Measurements from ENCODE around the gene SPCS3. TPM values are rescaled to one million over a fixed set of nuclear protein-coding genes. Genes with fewer than 3 reads are reported as not detected.
A peak's percentile ranks its signal among the peaks of the same experiment; 100 is the strongest.

Gene SPCS3
- total and polyA plus RNA-seq, 2 donors from 2014 or later, result 28.7 to 131 TPM

DNA sequence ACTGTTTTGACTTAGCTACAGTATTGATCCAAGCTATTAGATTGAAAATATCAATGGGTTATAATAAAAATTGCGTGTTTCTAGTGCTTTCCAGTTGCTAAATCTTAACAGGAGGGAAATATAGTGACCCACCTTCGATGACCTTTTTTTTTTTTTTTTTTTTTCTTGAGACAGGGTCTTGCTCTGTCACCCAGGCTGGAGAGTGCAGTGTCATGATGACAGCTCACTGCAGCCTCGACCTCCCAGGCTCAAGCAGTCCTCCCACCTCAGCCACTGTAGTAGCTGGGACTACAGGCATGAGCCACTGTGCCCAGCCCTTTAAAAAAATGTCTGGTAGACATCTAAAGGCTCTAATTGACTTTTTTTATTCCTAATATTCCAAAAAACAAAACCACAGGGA lies 47.0 kb upstream of the SPCS3 start:
- H3K27me3 ChIP-seq (ENCODE audit: control insufficient read depth, insufficient read depth, low read length), result no peaks in the 10 kb centered on the region
- no peak overlapping the region for H3K9ac ChIP-seq (ENCODE audit: low read length in 3 of 3)
- DNase-seq (no peak), FAIRE-seq (no peak)
- H3K4me1 ChIP-seq (ENCODE audit: control insufficient read depth in 2 of 3, insufficient read depth in 2 of 3, low read depth in 1 of 3, low read length in 3 of 3), result no peaks in the 10 kb centered on the region
- no peak overlapping the region for H3K4me3 ChIP-seq (ENCODE audit: low read length in 3 of 3)
- intact Hi-C loops (cut with DNase I), result no loop called here
- H3K36me3 ChIP-seq (ENCODE audit: control insufficient read depth in 2 of 3, insufficient read depth in 3 of 3, low read length in 3 of 3), result no peaks in the 10 kb centered on the region
- TF ChIP-seq CTCF (IDR thresholded peaks at IDR 0.05; ENCODE audit: borderline replicate concordance, extremely low read depth, insufficient read depth), result no peak
- H3K9me3 ChIP-seq (ENCODE audit: control insufficient read depth in 2 of 3, insufficient read depth in 1 of 3, low read length in 3 of 3), result no peaks in the 10 kb centered on the region
- H3K27ac ChIP-seq (ENCODE audit: low read depth in 2 of 2, low read length in 2 of 2), result no peak overlapping the region

DNA sequence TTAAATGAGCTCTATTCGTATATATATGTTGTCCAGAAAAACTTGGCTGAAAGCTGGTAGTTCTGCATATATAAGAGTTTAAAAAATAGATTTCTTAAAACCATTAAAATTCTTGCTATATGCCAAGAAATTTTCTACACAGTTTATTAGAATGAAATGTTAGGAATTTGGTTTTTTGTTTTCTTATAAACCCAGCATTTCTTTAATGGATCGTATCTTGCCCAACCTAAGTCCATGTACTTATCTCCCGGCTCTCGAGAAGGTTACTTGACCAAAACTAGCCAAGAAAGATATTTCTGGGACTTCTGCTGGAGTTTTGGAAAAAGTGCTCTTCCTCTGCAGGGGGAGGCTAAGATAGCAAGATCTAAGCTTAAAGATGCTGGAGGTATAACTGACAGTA lies 46.0 kb upstream of the SPCS3 start:
- Histone ChIP-seq H3K4me1 (ENCODE audit: control insufficient read depth in 2 of 3, insufficient read depth in 2 of 3, low read depth in 1 of 3, low read length in 3 of 3) (no peaks in the 10 kb centered on the region), H3K27ac (ENCODE audit: low read depth in 2 of 2, low read length in 2 of 2) (no peak overlapping the region), H3K36me3 (ENCODE audit: control insufficient read depth in 2 of 3, insufficient read depth in 3 of 3, low read length in 3 of 3) (no peaks in the 10 kb centered on the region), H3K4me3 (ENCODE audit: low read length in 3 of 3) (no peak overlapping the region), H3K27me3 (ENCODE audit: control insufficient read depth, insufficient read depth, low read length) (no peaks in the 10 kb centered on the region), H3K9ac (ENCODE audit: low read length in 3 of 3) (no peak overlapping the region), H3K9me3 (ENCODE audit: control insufficient read depth in 2 of 3, insufficient read depth in 1 of 3, low read length in 3 of 3) (no peaks in the 10 kb centered on the region)
- intact Hi-C loops (cut with DNase I), result no loop called here
- no peak for FAIRE-seq
- no peak for TF ChIP-seq CTCF (IDR thresholded peaks at IDR 0.05; ENCODE audit: borderline replicate concordance, extremely low read depth, insufficient read depth)
- no peak for DNase-seq

DNA sequence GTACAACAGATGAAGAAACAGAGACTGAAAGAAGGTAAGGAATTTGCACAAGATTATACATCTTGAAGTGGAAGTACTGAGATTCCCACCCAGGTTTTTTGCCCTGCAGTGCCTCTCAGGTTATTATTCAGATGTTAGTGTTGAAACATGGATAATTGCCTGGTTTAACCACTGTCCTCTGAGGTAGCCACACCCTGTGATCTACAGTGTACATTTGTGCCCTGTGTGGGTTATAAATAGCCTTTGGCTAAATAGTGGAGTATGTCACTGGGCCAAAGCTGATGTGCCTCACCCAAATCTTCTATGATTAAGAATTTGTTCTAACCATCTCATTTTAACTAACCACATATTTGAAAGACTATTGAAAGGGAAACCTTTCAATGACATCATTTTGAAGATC lies 45.3 kb upstream of the SPCS3 start:
- no peak for DNase-seq
- no peak for TF ChIP-seq CTCF (IDR thresholded peaks at IDR 0.05; ENCODE audit: borderline replicate concordance, extremely low read depth, insufficient read depth)
- intact Hi-C loops (cut with DNase I), result no loop called here
- no peaks in the 10 kb centered on the region for H3K36me3 ChIP-seq (ENCODE audit: control insufficient read depth in 2 of 3, insufficient read depth in 3 of 3, low read length in 3 of 3)
- no peak overlapping the region for H3K4me3 ChIP-seq (ENCODE audit: low read length in 3 of 3)
- no peaks in the 10 kb centered on the region for H3K9me3 ChIP-seq (ENCODE audit: control insufficient read depth in 2 of 3, insufficient read depth in 1 of 3, low read length in 3 of 3)
- H3K27me3 ChIP-seq (ENCODE audit: control insufficient read depth, insufficient read depth, low read length), result no peaks in the 10 kb centered on the region
- no peak overlapping the region for H3K9ac ChIP-seq (ENCODE audit: low read length in 3 of 3)
- H3K27ac ChIP-seq (ENCODE audit: low read depth in 2 of 2, low read length in 2 of 2), result no peak overlapping the region
- no peaks in the 10 kb centered on the region for H3K4me1 ChIP-seq (ENCODE audit: control insufficient read depth in 2 of 3, insufficient read depth in 2 of 3, low read depth in 1 of 3, low read length in 3 of 3)
- FAIRE-seq, result no peak

- TF ChIP-seq CTCF (IDR thresholded peaks at IDR 0.05; ENCODE audit: borderline replicate concordance, extremely low read depth, insufficient read depth), result no peak
- Histone ChIP-seq H3K4me1 (ENCODE audit: control insufficient read depth in 2 of 3, insufficient read depth in 2 of 3, low read depth in 1 of 3, low read length in 3 of 3) (no peaks in the 10 kb centered on the region), H3K27me3 (ENCODE audit: control insufficient read depth, insufficient read depth, low read length) (no peaks in the 10 kb centered on the region), H3K4me3 (ENCODE audit: low read length in 3 of 3) (peak overlapping the region in 1 of 3 donors; percentile 42), H3K27ac (ENCODE audit: low read depth in 2 of 2, low read length in 2 of 2) (no peak overlapping the region), H3K9me3 (ENCODE audit: control insufficient read depth in 2 of 3, insufficient read depth in 1 of 3, low read length in 3 of 3) (no peaks in the 10 kb centered on the region), H3K36me3 (ENCODE audit: control insufficient read depth in 2 of 3, insufficient read depth in 3 of 3, low read length in 3 of 3) (no peaks in the 10 kb centered on the region), H3K9ac (ENCODE audit: low read length in 3 of 3) (no peak overlapping the region)
- no peak for FAIRE-seq
- intact Hi-C loops (cut with DNase I), result no loop called here
- no peak for DNase-seq
These were observed 43.1 kb upstream of the SPCS3 start for GRCh38 chr4:176276710-176277109.

All from kidney (tissue), 14 donors.